ENCODE data around the gene ALDH8A1.

Gene ALDH8A1

GRCh38 chr6:134949927-134950326, at the start of gene ALDH8A1:
Gene ALDH8A1 (minus strand): TSS chr6:134950101. CDS start chr6:134950053, 48 bp downstream.
- no peak for DNase-seq (ENCODE audit: low read depth)

GRCh38 chr6:134999107-134999506, 49.2 kb upstream of the ALDH8A1 start:
- no peak for DNase-seq (ENCODE audit: low read depth)

- DNase-seq (ENCODE audit: low read depth) = no peak
Measured at GRCh38 chr6:134997133-134997995, 47.5 kb upstream of the ALDH8A1 start.

GRCh38 chr6:134995536-134995935, 45.6 kb upstream of the ALDH8A1 start:
- no peak for DNase-seq (ENCODE audit: low read depth)

GRCh38 chr6:134994431-134994830, 44.5 kb upstream of the ALDH8A1 start:
- DNase-seq (ENCODE audit: low read depth) = no peak

- DNase-seq (ENCODE audit: low read depth) = no peak
Measured at GRCh38 chr6:134992155-134992554, 42.3 kb upstream of the ALDH8A1 start.

GRCh38 chr6:134990262-134990661, 40.4 kb upstream of the ALDH8A1 start:
- no peak for DNase-seq (ENCODE audit: low read depth)

GRCh38 chr6:134984821-134985220, 34.9 kb upstream of the ALDH8A1 start:
- DNase-seq (ENCODE audit: low read depth) = no peak

GRCh38 chr6:134983823-134984222, 33.9 kb upstream of the ALDH8A1 start:
- DNase-seq (ENCODE audit: low read depth) = no peak

- DNase-seq (ENCODE audit: low read depth) = no peak
Measured at GRCh38 chr6:134982161-134982560, 32.3 kb upstream of the ALDH8A1 start.

- DNase-seq (ENCODE audit: low read depth) = no peak
Measured at GRCh38 chr6:134980846-134981245, 30.9 kb upstream of the ALDH8A1 start.

GRCh38 chr6:134979142-134979541, 29.2 kb upstream of the ALDH8A1 start:
- DNase-seq (ENCODE audit: low read depth) = peak; percentile 23

- DNase-seq (ENCODE audit: low read depth) = no peak
Measured at GRCh38 chr6:134974370-134974769, 24.5 kb upstream of the ALDH8A1 start.

GRCh38 chr6:134967711-134968110, 17.8 kb upstream of the ALDH8A1 start:
- DNase-seq (ENCODE audit: low read depth) = no peak

GRCh38 chr6:134964451-134965203, 14.7 kb upstream of the ALDH8A1 start:
- DNase-seq (ENCODE audit: low read depth) = no peak

GRCh38 chr6:134962421-134962820, 12.5 kb upstream of the ALDH8A1 start:
- DNase-seq (ENCODE audit: low read depth) = no peak

- no peak for DNase-seq (ENCODE audit: low read depth)
Measured at GRCh38 chr6:134961366-134961765, 11.5 kb upstream of the ALDH8A1 start.

GRCh38 chr6:134959603-134960002, 9.7 kb upstream of the ALDH8A1 start:
- DNase-seq (ENCODE audit: low read depth) = no peak

GRCh38 chr6:134956676-134957075, 6.8 kb upstream of the ALDH8A1 start:
- DNase-seq (ENCODE audit: low read depth) = no peak

- DNase-seq (ENCODE audit: low read depth) = no peak
Measured at GRCh38 chr6:134956032-134956431, 6.1 kb upstream of the ALDH8A1 start.

- no peak for DNase-seq (ENCODE audit: low read depth)
Measured at GRCh38 chr6:134954272-134955000, 4.5 kb upstream of the ALDH8A1 start.

GRCh38 chr6:134951494-134952263, 1.8 kb upstream of the ALDH8A1 start:
- no peak for DNase-seq (ENCODE audit: low read depth)

All from stimulated activated CD8-positive, alpha-beta memory T cell treated with anti-CD3 and anti-CD28 coated beads, Interleukin-4, amount 100 ng/mL, for 24 hours (primary cell).